Adrenal gland (tissue), 12 donors: ENCODE measurements around the gene CFAP410. TPM values are rescaled to one million over a fixed set of nuclear protein-coding genes. Genes with fewer than 3 reads are reported as not detected.

Experiments
- DNase-seq, 7 donors: peaks; one replicate each; pipeline ENCODE4 v3.0.0-alpha.2; 2019 to 2020
- H3K27ac ChIP-seq, 5 donors: fragments of 200-600 bp; sonication (generic) in 4 of 5; 1 replicate in 3 of 5; 2 replicates in 2 of 5; pipeline versions ENCODE4 v1.5.1 to v1.8.0; 2016 to 2020; ENCODE audit warnings: mild to moderate bottlenecking in 1 of 5
- H3K27me3 ChIP-seq: fragments of 200-600 bp; 2 replicates; pipeline ENCODE4 v1.8.0; 2021
- H3K36me3 ChIP-seq, 2 donors: fragments of 200-600 bp; replicated peaks in 1 of 2; 1 replicate in 1 of 2; 2 replicates in 1 of 2; pipeline versions ENCODE4 v1.5.1 to v1.8.0; 2018 to 2022
- H3K4me1 ChIP-seq, 2 donors: fragments of 200-600 bp; replicated peaks in 1 of 2; 1 replicate in 1 of 2; 2 replicates in 1 of 2; pipeline versions ENCODE4 v1.5.1 to v1.8.0; 2018 to 2021
- H3K4me3 ChIP-seq, 4 donors: fragments of 200-600 bp; sonication (generic) in 3 of 4; one replicate each; pipeline ENCODE4 v1.5.1; 2016 to 2018
- H3K9me3 ChIP-seq, 3 donors: fragments of 200-600 bp; sonication (generic) in 1 of 3; replicated peaks in 1 of 3; 1 replicate in 2 of 3; 2 replicates in 1 of 3; pipeline versions ENCODE4 v1.5.1 to v1.8.0; 2016 to 2021
- CTCF ChIP-seq, 6 experiments: fragments of 450-650 bp in 4 of 6; fragments of 200-600 bp in 2 of 6; sonication (generic) in 1 of 6; IDR thresholded peaks; 1 replicate in 5 of 6; 2 replicates in 1 of 6; pipeline versions ENCODE4 v1.5.1 to v1.8.0; 2016 to 2021; ENCODE audit warnings: antibody characterized with exemption in 6 of 6, mild to moderate bottlenecking in 2 of 6, moderate library complexity in 1 of 6
- POLR2A ChIP-seq, 2 donors: fragments of 450-650 bp; IDR thresholded peaks; one replicate each; pipeline ENCODE4 v1.6.1; 2017; ENCODE audit warnings: antibody characterized with exemption in 2 of 2, mild to moderate bottlenecking in 2 of 2, moderate library complexity in 1 of 2
- WGBS, 4 donors: extraction: QIAGEN DNeasy Blood & Tissue Kit in 2 of 4; methylation state at CpG; one replicate each; pipeline versions ENCODE4 v1.1.5 to v1.1.7; 2013 to 2017; 5-methylcytosine and 5-hydroxymethylcytosine counted together
- intact Hi-C, 2 donors: fragments of 100-400 bp; cut with DNase I; formaldehyde crosslinking; loops; one replicate each; pipeline versions ENCODE4 v1.14.1 to v1.15.0; 2022 to 2023
- polyA plus RNA-seq, 3 donors: library from polyadenylated mRNA; stranded (reverse); fragments of 200-250 nt in 2 of 3; fragments of 350-450 nt in 1 of 3; fragmentation: Illumina TruSeq in 1 of 3; extraction: RNeasy Lipid Tissue Mini Kit (QIAGEN cat#74804) in 1 of 3; gene quantifications; one replicate each; pipeline ENCODE4 v1.2.3, GENCODE V29; 2013 to 2014
- total RNA-seq, 9 donors: library from RNA; depleted of rRNA in 4 of 9; stranded (reverse); fragments of >200 nt in 4 of 9; fragments of 120-200 nt in 1 of 9; fragmentation: NEBNext Ultra II Directional in 1 of 9; extraction: Animal tissue kit (Norgen Biotek cat#: 25700) in 1 of 9; gene quantifications; one replicate each; pipeline versions ENCODE4 v1.1.0 to v1.2.4, GENCODE V29; 2013 to 2023
- donor health status: healthy with polysubstance abuse.
- donor health status: Bipolar disorder and iron deficiency.
- donor health status: DM: yes; HTN: yes; CAD: no.
- donor health status: DM: no; HTN: no; CAD: no.
- donor health status: DM: no; HTN: no; CAD: no.
- donor health status: DM: yes; HTN: yes; CAD: no.

Gene CFAP410
- total and polyA plus RNA-seq, 12 donors = 1.4 to 149 (median 37.0) TPM

- WGBS, 4 donors = 82 to 91% (median 87%) methylated on average over 12 to 21 of the region's 21 CpGs
- Histone ChIP-seq H3K27me3 (no peaks in the 10 kb centered on the region), H3K9me3 (no peaks in the 10 kb centered on the region), H3K4me1 (no peaks in the 10 kb centered on the region), H3K4me3 (no peak overlapping the region), H3K27ac (peak overlapping the region in 1 of 5 donors; percentile 63), H3K36me3 (peaks cover 0 to 19% of the 10 kb centered on the region in 2 donors)
- TF ChIP-seq CTCF (IDR thresholded peaks at IDR 0.05) (no peak), POLR2A (IDR thresholded peaks at IDR 0.05) (no peak)
- intact Hi-C loops = no loop called here
- DNase-seq = no peak
These were observed 32.1 kb downstream of the CFAP410 start for GRCh38 chr21:44306936-44307704.

GRCh38 chr21:44305691-44306090 is 33.5 kb downstream of the CFAP410 start:
- H3K9me3 ChIP-seq = no peaks in the 10 kb centered on the region
- H3K4me1 ChIP-seq = peaks cover 7 to 13% of the 10 kb centered on the region in 2 donors
- peaks cover 0 to 5% of the 10 kb centered on the region in 2 donors for H3K36me3 ChIP-seq
- no peak for TF ChIP-seq POLR2A (IDR thresholded peaks at IDR 0.05)
- no peak for TF ChIP-seq CTCF (IDR thresholded peaks at IDR 0.05)
- WGBS, 4 donors = 67 to 83% (median 77%) methylated on average over 5 to 9 of the region's 9 CpGs
- no peaks in the 10 kb centered on the region for H3K27me3 ChIP-seq
- intact Hi-C loops = no loop called here
- DNase-seq = peak in 2 of 7 donors; percentile 31 to 46
- peak overlapping the region in 1 of 5 donors; percentile 63 for H3K27ac ChIP-seq
- H3K4me3 ChIP-seq = no peak overlapping the region

GRCh38 chr21:44304877-44305293 is 34.3 kb downstream of the CFAP410 start:
- intact Hi-C loops = loop anchor here in 1 of 2 donors (5.0 kb wide), 1 partner anchor 32 kb away; the partner anchor contains the start of gene CFAP410
- no peaks in the 10 kb centered on the region for H3K27me3 ChIP-seq
- H3K27ac ChIP-seq = peak overlapping the region in 1 of 5 donors; percentile 63
- peak in 4 of 7 donors; percentile 48 to 66 (median 50) for DNase-seq
- WGBS, 4 donors = 63 to 72% (median 69%) methylated on average over 3 to 8 of the region's 8 CpGs
- H3K36me3 ChIP-seq = no peaks in the 10 kb centered on the region
- H3K4me1 ChIP-seq = peaks cover 8 to 15% of the 10 kb centered on the region in 2 donors
- TF ChIP-seq POLR2A (IDR thresholded peaks at IDR 0.05) = no peak
- TF ChIP-seq CTCF (IDR thresholded peaks at IDR 0.05) = peak; percentile 27 to 58 (median 48)
- no peak overlapping the region for H3K4me3 ChIP-seq
- H3K9me3 ChIP-seq = no peaks in the 10 kb centered on the region

- no peaks in the 10 kb centered on the region for H3K36me3 ChIP-seq
- no peak overlapping the region for H3K27ac ChIP-seq
- DNase-seq = no peak
- no peaks in the 10 kb centered on the region for H3K9me3 ChIP-seq
- intact Hi-C loops = loop anchor here in 1 of 2 donors (5.0 kb wide), 1 partner anchor 33 kb away; the partner anchor contains the start of gene CFAP410
- no peak overlapping the region for H3K4me3 ChIP-seq
- no peak for TF ChIP-seq POLR2A (IDR thresholded peaks at IDR 0.05)
- TF ChIP-seq CTCF (IDR thresholded peaks at IDR 0.05) = no peak
- peaks cover 8 to 15% of the 10 kb centered on the region in 2 donors for H3K4me1 ChIP-seq
- no peaks in the 10 kb centered on the region for H3K27me3 ChIP-seq
- WGBS, 4 donors = 81 to 87% (median 85%) methylated on average over 6 to 16 of the region's 16 CpGs
These were observed 35.1 kb downstream of the CFAP410 start for GRCh38 chr21:44304011-44304616.
